NCI-H128 (cell line): ENCODE data around the gene SZT2.
A peak's percentile ranks its signal among the peaks of the same experiment; 100 is the strongest.
"Not testable (repeated sequence)": the region's sequence is repeated elsewhere in the genome, so short reads cannot be mapped to it uniquely, and the experiment has no call there.

Source experiments
- DNase-seq: peaks from one replicate; lab custom pipeline; 2025; ENCODE audit not compliant: unreplicated experiment; lab: John Stamatoyannopoulos, UW

Gene SZT2

GRCh38 chr1:43452789-43453441, 63.2 kb downstream of the SZT2 start:
- DNase-seq, result peak; percentile 16

DNA sequence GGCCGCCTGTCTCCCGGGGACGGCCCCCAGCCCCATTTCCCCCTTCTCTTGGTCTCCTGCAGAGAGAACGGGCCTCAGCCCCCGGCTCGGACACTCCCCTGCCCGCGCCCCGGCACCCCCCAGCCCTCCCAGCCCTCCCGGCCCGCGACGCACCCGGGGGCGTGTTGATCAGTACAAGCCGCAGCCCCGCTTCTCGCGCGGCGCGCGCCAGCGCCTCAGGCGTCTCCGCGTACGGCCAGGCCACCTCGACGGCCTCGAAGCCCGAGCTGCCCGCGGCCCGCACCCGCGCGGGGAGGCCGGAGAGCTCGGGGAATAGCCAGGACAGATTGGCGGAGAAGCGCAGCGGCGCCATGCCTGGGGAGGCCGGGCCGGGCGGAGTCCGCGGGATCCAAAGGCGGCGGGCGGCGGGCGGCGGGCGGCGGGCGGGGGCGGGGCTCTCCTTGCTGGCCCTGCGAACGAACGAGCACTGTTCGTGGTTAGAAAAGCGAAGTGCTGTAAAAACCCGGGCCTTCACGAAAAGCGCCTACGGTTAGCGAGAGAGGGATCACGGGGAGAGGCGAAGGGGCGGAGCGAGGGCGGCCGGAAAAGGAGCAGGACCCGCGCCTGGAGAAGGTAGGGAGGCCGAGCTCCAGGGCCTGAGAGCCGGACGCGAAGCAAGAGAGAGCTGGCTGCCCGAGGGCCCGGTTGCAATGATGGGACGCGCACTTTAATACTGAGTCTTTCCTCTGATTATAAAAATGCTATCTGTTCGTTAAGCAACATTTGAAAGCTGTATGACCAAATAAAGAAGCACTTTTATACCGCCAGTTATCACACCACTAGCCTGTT, 64.0 kb downstream of the SZT2 start, which contains the start of gene HYI:
TSS of gene HYI (minus strand) at position 490 of the 828 bp plus-strand sequence. CDS start at position 352, 138 bp downstream.
- DNase-seq, result peak; percentile 70

GRCh38 chr1:43454270-43455011, 64.7 kb downstream of the SZT2 start:
- DNase-seq, result peak; percentile 20

DNA sequence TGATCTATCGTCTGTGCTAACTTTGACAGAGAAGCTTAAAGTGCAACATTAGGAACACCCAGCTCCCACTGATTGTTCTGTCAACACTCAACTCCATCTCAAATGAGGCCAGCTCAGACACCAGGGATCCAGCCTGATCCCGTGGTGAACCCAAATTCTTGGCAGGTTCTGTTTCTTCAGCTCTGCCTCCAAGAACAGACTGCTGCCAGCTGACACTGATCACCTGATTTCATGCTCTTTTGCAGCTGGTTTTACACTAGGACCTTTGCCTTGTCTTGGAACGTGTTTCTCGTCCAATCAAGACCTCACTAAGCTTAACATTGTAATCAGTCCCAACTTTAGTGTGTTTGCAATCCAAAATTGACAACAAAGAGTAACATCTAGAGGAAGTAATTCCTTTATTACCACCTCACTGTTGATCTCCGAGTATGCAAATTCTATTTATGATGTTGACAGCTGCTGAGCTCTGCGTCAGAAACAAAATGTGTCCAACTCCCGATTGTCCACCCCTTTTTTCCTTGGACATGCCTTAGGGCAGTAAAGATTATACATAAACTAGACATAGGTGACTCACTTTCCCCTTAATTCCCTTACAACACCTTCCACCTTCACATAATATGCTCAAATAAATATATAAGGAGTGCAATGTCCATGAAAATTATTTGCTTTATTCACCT, 65.7 kb downstream of the SZT2 start:
- DNase-seq, result no peak

DNA sequence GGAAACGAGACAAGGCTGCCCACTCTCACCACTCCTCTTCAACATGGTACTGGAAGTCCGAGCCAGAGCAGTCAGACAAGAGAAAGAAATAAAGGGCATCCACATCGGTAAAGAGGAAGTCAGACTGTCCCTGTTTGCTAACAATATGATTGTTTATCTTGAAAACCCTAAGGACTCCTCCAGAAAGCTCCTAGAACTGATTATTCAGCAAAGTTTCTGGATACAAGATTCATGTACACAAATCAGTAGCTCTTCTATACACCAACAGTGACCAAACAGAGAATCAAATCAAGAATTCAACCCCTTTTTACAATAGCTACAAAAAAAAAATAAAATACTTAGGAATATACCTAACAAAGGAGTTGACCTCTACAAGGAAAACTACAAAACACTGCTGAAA, 68.7 kb downstream of the SZT2 start:
- not testable (repeated sequence) for DNase-seq

- DNase-seq, result no peak
Measured at GRCh38 chr1:43460988-43461693, 71.4 kb downstream of the SZT2 start.

- DNase-seq, result no peak
Measured at GRCh38 chr1:43463479-43463878, 73.8 kb downstream of the SZT2 start.

DNA sequence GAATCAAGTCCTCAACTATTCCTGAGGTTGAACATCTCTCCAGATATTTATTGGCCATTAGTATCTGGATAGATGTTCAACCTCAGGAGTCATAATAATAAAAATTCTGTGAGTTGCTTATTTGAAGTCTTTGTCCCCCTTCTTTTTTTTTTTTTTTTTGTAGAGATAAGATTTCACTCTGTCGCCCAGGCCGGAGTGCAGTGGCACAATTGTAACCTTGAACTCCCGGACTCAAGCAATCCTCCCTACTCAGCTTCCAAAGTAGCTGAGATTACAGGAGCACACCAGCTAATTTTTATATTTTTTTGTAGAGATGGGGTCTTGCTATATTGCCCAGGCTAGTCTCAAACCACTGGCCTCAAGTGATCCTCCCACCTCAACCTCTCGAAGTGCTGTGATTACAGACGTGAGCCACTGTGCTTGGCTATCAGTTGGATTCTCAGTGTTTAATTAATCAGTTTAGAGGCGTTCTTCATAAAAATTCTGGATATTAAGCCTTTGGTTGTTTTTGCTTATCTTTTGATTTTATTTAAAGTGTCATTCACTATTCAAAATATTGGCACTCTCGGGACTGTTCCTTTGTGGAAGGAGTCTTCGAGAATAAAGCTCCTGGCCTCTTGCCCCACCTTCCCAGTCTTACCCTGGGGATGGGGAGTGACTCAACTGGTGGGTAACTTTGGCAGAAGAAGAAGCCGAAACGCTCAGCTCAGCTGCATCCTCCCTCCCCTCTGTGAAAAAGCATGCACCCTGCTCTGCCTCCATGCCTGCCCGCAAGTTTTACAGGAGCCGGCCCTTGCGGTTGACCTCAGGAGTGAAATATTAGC, 75.2 kb downstream of the SZT2 start:
- DNase-seq, result no peak

DNA sequence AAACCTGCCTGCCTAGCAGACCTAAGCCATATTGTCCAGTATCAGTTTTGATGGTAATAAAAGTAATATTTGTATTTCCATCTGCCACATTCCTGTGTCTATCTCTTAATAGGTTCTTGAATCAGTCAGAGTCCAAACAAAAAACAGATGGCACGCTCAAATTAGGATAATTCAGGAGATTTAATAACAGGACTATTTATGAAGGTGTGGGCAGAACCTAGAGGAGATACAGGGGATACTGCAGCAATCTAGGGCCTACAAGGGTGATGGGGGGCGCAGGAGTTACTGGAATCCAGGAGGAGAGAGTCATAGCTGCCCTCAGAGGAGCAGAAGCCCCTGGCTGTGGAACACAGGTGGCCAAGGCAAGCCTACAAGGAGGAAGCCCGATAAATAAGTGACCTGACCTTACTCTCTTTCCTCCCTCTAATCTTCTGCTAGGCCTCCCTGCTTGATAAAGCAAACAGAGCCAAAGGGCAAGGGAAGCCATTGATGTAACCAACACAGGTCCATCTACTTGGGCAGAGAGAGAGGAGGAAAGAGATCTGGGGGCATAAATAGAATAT, 75.9 kb downstream of the SZT2 start:
- DNase-seq, result no peak

GRCh38 chr1:43466403-43466802, 76.7 kb downstream of the SZT2 start:
- no peak for DNase-seq

- no peak for DNase-seq
Measured at GRCh38 chr1:43468414-43468813, 78.7 kb downstream of the SZT2 start.

GRCh38 chr1:43469932-43470331, 80.2 kb downstream of the SZT2 start:
- no peak for DNase-seq

- DNase-seq, result no peak
Measured at GRCh38 chr1:43472087-43472462, 82.4 kb downstream of the SZT2 start.

- not testable (repeated sequence) for DNase-seq
Measured at GRCh38 chr1:43472463-43473151, 82.9 kb downstream of the SZT2 start.

DNA sequence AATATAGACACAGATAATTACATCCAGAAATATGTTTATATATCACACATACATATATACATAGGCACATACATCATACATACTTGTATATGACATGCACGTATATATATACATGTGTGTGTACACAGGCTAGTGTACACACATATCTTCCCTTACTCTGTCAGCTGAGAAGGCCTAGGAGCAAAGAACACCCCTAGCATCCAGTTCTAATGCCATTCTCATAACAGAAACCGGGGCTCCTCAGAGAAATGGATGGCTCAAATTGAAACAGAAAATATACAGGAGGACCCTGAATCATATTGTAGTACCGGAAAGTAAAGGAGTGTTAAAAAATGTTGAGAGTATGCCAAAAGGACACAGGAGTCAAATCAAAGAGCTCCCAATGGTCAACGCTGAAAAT, 83.8 kb downstream of the SZT2 start:
- no peak for DNase-seq

- not testable (repeated sequence) for DNase-seq
Measured at GRCh38 chr1:43475611-43476401, 86.1 kb downstream of the SZT2 start.

DNA sequence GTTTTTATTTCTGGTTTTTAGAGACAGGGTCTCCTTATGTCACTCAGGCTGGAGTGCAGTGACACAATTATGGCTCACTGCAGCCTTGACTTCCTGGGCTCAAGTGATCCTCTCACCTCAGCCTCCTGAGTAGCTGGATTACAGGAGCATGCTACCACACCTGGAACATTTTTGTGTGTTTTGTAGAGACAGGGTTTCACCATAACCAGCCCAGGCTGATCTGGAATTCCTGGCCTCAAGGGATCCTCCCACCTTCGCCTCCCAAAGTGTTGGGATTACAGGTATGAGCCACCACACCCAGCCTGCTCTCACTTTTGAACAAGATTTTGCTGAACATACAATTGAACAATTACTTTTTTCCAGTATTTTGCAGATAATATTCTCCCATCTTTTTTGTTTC, 88.0 kb downstream of the SZT2 start:
- DNase-seq, result no peak

GRCh38 chr1:43479414-43479813, 89.7 kb downstream of the SZT2 start:
- DNase-seq, result no peak
